Superior temporal gyrus (tissue), 1 donor: ENCODE measurements around the gene TTC9B.
"Not testable (repeated sequence)": the region's sequence is repeated elsewhere in the genome, so short reads cannot be mapped to it uniquely, and the experiment has no call there.

Source experiments
- DNase-seq: peaks from one replicate; pipeline ENCODE4 v3.0.0-alpha.2; 2016; ENCODE audit errors: extremely low spot score

The TTC9B gene

DNA sequence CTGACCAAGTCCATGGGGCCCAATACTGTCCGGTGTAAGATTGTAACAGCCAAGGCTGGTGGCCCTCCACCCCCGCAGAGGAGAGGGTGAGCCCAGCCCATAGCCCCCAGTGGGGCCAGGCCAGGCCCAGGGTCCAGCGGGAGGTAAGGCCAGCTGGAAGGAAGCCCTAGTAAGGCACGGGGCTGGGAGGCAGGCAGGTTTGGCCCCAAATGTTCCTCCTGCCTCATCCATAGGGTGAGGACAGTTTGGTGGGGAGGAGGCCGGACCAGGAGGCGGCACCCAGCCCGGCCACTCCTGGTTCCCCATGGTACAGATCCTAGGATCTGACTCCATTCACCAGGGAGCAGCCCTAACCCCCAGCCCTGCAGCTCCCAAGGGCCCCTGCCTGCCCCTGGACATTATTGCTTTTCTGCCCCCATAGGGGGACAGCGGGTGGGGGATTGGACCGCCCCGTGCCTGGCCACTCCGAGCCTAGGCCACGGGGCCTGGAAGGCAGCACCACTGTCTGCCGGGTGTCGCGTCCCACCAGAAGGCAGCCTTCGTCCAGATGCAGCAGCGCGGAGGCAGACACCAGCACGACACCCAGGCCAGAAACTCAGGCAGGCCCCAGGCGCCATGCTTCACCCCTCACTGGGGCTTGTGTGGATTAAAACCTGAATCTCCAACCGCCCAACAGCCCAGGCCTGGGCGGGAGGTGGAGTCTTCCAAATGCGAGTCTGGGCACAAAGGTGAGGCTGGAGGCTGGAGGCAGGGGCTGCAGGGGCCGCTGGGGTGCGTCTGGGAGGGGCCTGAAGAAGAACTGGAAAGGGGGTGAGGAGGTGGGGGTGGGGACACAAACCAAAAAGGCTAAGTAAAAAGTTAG lies 15.0 kb upstream of the TTC9B start:
- no peak for DNase-seq

DNA sequence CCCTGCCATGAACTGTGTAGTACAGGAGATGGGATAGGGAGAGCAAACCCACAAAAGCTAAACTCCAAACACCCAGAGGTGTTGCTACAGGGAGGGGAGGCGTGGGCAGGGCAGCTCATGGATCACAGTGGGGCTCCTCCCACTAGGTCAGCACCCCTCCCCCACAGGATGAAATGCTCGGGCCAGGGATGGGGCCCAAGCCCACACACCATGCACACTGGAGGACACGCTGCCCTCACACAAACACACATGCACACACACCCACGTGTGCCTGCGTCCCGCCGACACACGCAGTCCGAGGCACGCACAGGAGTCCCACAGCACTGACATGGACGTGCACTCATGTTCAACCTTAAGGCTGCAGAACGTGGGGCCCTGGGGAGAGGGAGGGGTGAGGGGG lies 14.3 kb upstream of the TTC9B start:
- no peak for DNase-seq

DNA sequence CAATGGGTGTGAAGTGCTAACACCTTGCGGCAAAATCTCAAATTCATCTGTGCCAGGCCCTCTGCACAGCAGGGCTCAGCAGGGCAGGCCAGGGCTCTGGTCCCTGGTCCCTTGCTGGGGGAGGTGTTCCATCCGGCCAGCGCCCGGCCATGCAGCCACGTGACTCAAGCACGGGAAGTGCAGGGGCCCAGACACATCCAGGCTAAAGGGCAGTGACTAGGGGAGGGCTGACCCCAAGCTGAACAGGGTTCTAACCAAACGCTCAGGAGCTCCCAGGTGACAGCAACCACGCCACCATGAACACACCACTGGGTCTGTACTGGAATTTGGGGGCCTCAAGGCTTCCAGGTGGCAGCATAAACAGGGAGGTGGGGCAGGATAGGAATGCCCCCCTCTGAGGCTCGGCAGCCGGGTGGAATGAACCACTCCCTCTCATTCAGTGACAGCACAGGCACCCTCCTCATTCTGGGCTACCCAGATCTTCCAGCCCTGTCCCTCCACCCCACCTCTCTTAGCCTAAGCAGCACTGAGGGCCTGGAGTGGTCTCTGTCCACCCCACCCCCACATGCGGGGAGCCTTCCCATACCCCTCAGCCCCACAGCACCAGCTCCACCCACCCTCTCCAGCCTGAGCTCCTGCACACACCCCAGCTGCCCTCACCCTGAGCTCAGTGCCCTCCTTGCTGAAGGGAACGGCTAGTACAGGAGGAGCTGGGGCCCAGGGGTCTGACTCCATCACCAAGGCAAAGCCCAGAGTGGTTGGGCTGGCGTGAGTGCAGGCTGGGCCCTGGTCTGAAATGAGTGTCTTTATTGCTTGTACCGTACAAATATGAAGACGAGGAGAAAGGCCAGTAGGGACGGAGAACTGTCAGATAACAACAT lies 13.6 kb upstream of the TTC9B start:
- no peak for DNase-seq

DNA sequence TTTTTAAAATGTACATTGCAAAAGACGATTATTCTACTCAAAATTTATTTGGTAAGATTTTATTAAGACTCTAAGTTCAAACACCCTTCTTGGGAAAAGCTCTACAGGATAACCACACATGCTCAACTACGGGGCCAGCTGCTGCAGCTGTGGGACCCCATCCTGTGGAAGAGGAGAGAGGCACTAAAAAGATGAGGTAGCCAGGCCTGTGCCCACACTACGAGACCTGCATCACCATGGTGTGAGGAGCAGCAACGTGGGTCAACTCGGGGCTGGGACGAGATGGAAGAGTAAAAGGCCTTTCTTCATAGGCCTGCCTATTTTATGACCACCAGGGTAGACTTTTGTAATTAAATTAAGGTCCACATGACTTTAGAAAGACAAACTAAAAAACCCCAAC lies 12.9 kb upstream of the TTC9B start:
- no peak for DNase-seq

DNA sequence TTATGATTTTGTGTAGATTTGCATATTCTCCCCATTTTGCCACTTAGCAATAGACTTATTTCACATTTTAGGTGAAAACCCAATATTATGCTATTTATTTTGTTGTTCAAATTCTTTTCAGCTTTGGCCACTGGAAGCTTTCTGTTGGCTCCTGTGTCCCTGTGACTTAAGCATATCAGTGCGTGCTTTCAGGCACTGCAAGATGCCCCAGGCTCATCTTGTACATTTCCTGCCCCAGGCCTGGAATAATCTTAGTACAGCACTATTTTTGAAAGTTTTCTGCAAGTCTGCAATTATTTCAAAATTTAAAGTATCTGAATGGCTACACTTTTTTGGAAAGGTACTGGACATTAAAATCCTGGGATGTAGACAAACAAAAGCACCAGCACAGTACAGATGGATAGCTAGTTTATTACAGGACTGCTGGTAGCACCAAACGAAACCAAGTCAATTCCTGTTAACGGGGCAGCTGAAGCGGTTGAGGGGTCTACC lies 11.8 kb upstream of the TTC9B start:
- no peak for DNase-seq

DNA sequence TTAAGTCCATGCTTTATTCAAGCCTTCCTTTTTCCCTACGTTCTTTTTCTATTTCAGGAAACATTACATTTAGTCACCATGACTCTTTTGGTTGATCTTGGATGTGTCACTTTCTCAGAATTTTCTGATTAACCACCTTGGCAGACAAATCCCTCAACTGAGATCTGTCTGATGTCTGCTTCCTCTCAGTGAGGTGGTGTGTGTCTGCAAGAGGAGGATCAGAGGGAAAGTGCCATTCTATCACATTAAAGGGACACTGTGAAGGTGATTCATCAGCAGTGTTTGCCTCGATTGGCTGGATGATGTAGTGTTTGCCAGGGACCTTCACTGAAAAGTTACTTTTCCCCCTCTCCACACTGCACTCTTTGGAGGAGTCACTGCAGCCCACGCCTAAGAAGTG lies 11.3 kb upstream of the TTC9B start:
- DNase-seq, result no peak

DNA sequence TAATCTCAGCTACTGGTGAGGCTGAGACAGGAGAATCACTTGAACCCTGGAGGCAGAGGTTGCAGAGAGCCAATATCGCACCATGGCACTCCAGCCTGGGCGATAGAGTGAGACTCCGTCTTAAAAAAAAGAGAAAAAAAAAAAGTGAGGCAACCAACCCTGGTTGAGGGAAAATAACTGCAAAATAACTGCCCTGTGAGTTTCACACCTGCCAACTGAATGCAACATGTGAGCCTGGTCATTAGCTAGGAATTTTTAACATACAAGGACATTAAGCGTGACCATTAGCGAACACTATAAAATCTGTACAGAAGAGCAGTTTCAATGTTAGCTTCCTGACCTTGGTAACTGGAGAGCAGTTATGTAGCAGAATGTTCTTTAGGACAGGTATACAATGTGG lies 10.7 kb upstream of the TTC9B start:
- no peak for DNase-seq

DNA sequence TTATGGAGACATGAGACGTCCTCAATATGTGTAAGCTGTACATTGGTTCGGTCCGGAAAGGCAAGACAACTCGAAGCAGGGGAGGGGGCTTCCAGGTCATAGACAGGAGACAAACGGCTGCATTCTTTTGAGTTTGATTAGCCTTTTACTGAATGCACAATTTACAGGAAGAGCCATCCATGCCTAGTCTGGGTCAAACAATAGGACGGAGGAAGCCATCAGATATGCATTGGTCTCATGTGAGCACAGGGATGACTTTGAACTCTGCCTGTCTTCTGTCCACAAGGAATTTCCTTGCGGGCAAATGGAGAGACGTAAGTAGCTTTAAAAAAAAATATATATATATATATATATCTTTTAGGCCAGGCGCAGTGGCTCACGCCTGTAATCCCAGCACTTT lies 10.2 kb upstream of the TTC9B start:
- DNase-seq, result no peak

DNA sequence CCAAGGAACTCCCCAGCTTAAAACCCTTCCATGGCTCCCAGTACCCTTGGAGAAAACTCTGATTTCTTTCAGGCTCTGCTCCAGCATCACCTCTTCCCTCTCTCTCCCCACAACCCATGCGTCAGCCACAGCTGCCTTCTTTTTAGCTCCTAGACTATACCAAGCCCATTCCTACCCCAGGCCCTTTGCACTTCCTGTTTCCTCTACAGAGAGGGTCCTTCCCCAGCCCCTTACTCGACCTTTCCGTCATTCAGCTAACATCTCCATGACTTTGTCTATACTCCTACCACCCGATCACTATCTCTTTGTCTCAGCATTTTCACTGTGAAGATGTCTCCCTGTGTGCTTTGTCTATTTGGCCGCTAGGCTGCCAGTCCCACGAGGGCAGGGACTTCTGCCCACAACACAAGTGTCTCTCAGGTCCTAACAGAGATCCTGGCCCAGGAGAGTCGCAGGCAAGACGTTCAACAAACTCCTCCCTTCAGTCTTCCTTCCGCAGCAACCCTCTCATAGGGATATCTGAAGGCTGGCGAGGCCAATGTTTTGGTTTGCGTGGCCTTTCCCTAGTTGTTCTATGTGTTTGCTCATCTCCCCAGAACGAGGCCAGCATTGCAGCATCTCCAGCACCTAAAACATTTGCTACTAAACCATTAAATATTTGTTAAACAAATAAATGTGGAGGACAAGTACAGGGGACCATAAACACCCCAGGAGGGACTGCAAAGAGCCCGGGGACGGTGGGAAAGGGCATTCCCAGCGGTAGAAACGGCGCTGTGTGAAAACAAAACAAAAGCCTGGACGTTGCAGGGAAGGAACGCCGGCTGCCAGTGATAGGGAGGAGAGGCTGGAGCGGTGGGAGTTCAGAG lies 7.5 kb upstream of the TTC9B start:
- no peak for DNase-seq

DNA sequence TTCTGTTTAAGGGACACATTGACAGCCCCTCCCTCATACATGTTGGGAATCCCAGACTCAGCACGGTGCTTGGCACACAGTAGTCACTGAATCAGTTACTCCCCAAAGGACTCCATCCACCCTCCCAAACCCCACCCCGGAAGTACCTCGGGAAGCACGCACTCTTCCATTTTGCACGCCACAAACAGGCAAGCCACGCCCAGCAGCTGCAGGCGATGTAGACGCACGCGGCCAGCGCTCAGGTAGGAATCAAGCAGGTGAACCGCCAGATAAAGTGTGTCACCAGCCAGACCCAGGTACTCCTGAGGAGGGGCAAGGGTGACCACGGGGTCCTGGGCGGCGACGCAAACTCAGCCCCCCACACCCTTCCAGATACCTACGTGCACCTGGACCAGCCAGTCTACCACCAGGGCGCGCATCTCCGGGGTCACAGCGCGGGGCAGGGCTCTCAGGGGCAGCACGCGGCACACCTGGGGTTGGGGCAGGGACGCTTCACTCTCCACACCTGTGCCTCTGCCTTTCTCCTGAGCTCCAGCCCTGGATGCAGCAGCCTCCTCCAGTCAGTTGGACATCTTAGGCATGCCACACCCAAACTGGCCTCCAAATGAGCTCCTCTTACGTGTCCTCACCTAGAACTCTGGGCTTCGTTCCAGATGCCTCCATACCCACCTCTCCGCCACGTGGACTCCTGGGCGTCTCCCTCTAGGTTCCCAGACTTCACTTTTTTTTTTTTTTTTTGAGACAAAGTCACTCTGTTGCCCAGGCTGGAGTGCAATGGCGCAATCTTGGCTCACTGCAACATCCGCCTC lies 6.4 kb upstream of the TTC9B start:
- no peak for DNase-seq

DNA sequence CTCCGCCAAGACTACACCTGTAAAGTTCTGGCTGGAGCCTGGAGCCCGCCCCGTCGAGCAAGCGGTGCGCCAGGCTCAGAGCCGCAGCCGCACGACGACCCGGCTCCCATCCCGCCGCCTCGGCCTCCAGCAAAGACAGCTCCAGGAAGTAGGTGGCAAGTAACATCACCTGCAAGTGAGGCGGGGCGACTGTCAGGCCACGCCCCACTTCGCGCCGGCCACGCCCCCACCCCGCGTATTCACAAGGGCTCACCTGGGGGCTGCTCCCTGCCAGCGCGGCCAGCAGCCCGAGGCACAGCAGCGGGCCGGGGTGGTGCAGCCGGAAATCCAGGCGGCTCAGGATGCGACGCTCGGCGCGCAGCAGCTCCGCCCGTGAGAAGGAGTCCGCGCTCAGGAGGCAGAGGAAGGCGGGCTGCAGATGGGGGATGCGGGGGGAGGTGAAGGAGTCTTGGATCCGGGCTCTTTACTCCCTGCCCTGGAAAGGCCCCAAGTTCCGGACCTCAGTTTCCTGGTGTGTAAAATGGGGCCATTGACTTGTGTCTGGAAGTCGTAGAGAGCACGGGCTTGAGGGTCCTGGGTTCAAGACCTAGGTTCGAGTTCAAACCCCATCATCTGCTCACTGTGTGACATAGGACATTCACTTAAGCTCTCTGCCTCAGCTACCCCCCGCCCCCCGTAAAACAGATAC lies 5.1 kb upstream of the TTC9B start:
- no peak for DNase-seq

DNA sequence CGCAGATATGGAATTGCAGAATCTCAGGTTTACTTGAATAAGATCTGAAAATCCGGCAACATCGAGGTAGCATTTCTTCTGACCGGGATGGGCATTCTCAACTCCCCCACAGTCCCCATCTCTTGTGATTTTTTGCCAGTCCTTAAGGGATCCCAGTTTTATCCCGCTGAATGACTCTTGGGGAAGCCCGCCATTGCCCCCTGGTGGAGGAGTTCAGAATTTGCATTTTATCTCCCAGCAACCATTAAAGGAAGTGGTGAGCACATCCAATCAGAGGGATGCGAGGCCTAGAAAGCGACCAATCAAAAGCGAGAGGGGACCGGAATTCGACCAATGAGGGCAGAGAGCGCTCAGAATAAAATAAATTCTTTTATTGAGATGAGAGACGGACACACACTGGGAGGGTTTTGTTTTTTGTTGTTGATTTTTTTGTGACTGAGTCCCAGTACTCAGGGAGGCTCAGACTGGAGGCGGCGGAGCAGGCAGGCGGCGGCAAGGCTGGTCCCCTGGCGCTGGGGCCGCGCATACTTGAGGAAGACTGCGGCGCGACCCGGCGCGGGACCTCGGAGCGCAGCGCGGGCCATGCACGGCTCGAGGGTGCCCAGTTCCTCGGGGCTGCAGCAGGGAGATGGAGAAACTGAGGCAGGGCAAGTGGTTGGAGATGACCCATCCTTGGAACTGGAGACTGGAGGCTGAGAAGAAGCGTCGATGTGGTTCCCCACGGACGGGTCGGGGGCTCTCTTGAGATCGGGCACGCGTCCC lies 3.9 kb upstream of the TTC9B start:
- DNase-seq, result peak; percentile 97

DNA sequence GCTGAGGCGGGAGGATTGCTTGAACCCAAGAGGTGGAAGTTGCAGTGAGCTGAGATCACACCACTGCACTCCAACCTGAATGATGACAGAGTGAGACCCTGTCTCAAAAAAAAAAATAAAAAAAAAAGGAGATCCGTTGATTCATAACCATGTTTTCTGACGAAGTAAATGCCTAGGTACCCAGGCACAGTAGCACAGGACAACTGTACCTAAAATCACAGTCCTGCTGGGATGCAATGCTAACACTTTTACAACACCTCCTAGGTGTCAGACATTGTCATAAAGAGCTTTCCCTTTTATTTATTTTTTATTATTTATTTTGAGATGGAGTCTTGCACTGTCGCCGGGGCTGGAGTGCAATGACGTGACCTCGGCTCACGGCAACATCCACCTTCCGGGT lies 2.5 kb upstream of the TTC9B start:
- no peak for DNase-seq

DNA sequence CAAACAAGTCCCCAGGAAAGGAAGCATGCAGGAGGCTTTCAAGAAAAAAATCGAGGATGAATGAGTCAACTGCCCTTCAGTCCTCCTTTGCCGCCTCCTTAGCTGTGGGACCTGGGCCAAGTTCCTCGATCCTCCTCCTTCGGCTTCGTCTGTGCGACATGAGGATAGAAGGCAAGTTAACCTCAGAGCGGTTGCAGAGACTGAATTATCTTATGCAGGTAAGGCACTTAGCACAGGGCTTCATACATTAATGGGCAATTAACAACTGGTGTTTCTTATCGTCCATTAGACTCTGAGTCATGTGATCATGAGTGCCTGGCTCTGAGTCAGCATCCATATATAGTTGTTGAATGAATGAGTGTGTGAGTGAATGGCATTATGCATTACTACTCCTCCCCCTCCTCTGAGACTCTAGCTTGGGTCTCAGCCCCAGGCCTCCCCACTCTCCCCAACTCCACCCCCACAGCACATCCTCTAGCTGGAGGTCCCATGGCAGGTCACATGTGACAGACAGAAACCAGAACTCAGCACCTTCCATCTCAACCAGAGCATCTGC lies 1.6 kb upstream of the TTC9B start:
- DNase-seq, result peak; percentile 48

DNA sequence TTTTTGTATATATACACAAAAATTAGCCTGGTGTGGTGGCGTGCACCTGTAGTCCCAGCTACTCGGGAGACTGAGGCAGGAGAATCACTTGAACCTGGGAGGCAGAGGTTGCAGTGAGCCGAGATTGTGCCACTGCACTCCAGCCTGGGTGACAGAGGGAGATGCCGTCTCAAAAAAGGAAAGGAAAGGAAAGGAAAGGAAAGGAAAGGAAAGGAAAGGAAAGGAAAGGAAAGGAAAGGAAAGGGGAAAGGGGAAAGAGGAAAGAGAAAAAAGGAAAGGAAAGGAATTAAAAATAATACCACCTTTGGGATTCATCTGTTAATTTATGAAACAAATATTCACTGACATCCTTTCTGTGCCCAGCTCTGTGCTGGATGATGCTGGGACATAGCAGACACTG lies 845 bp upstream of the TTC9B start:
- DNase-seq, result not testable (repeated sequence)

DNA sequence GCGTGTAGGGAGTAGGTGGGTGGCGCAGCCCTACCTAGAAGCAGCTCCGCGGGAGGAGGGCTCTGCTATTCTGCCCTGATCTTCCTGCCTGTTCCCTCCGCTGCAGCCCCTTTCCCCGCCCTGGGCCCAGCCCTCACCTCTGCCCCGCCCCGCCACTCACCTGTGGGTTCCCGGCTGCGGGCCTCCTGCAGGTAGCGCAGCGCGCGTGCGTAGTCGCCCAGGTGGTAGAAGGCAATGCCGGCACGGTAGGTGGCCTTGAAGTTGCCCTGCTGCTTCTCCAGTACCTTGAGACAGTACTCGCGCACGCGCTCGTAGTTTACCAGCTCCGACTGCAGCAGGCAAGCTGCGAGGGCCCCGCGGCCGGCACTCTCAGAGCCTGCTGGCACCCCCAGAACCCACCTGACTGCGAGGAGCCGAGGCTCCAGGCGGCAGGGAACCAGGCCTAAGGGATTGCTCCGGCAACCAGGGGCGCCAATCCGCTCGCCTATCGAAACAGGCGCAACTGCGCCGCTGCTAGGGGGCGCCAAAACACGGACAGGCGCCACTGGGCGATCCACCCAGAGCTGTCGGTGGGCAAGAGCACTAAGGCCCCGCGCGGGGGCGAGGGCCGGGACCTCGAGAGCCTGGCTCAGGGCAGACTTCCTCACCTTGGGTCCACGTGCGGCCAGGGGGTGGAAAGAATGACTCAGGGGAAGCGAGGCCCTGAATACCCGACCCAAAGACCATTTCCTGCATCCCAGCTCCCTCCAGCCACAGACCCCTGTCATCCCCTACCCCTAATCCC lies 965 bp downstream of the TTC9B start:
- no peak for DNase-seq

DNA sequence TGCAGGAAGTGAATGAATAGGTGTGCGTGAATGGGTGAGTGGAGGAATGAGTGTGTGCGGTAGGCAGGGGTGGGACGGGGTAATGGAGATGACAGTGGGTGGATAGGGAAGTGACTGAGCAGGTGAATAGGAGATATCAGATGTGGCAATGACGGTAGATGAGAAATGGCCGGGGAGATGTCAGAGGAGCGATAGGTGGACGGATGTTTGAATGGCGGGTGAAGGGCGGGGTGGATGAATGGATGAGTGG lies 1.5 kb downstream of the TTC9B start:
- no peak for DNase-seq

DNA sequence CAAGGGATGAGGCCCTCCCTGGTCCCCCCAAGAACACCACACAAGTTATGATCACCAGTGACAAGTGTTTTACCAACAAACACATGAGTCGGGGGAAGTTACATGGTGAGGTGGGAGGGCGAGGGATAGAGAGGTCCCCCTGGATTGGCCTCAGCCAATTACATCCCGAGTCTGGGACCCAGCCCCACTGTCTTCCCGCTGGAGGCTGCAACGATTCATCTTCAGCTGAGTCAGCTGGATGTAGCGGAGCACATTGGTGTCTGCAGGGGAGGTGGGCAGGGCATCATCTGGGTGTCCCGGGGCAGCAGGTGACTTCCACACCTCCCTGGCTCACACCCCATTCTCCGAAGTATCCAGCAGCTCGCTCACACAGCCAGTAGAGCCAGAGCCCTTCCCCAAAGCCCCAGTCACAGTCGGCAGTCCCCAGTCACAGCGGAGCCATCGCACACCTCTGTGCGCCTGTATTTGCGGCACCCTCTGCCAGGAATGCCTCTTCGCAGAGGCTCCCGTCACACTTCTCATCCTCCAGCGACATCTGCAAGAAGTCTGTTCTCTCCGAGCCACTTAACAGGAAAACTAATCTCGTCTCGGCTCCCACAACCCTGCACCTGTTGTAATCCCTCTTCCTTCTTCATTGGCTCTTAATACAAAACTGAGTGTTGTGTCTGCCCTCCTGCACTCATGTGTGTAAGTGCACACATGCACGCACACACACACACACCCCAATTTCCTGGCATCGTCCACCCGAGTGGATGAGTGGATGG lies 2.0 kb downstream of the TTC9B start:
- no peak for DNase-seq
